Fibroblast of villous mesenchyme (primary cell): ENCODE measurements around the gene RYR1. TPM values are rescaled to one million over a fixed set of nuclear protein-coding genes. Genes with fewer than 3 reads are reported as not detected.

Source experiments
- DNase-seq: peaks from one replicate; pipeline ENCODE4 v3.0.0-alpha.2; 2010; ENCODE audit warnings: low read depth
- H3K4me3 ChIP-seq: 2 replicates; pipeline ENCODE4 v1.5.1; 2011; ENCODE audit warnings: low read depth, mild to moderate bottlenecking, low read length
- CTCF ChIP-seq: IDR thresholded peaks from 2 replicates; pipeline ENCODE4 v1.5.1; 2012; ENCODE audit warnings: low read depth, mild to moderate bottlenecking, low read length; ENCODE audit not compliant: insufficient read depth
- total RNA-seq: library from RNA; depleted of rRNA; stranded (reverse); fragments of >200 nt; gene quantifications from 2 replicates; pipeline ENCODE4 v1.2.3, GENCODE V29; 2012

Gene RYR1
- total RNA-seq, 1 donor: under 0.01 TPM

- TF ChIP-seq CTCF: no peak
- no peak overlapping the region for H3K4me3 ChIP-seq
- DNase-seq: no peak
Observed at GRCh38 chr19:38453596-38453995, 20.1 kb downstream of the RYR1 start.

GRCh38 chr19:38455031-38455430 is 21.5 kb downstream of the RYR1 start:
- no peak overlapping the region for H3K4me3 ChIP-seq
- TF ChIP-seq CTCF: no peak
- DNase-seq: peak; percentile 27

GRCh38 chr19:38457202-38457601 is 23.7 kb downstream of the RYR1 start:
- no peak for DNase-seq
- H3K4me3 ChIP-seq: no peak overlapping the region
- TF ChIP-seq CTCF: no peak

GRCh38 chr19:38457690-38458405 is 24.4 kb downstream of the RYR1 start:
- H3K4me3 ChIP-seq: no peak overlapping the region
- DNase-seq: no peak
- no peak for TF ChIP-seq CTCF

- no peak for TF ChIP-seq CTCF
- no peak overlapping the region for H3K4me3 ChIP-seq
- DNase-seq: no peak
Observed at GRCh38 chr19:38458991-38459390, 25.5 kb downstream of the RYR1 start.

GRCh38 chr19:38463365-38463764 is 29.9 kb downstream of the RYR1 start:
- no peak for DNase-seq
- no peak overlapping the region for H3K4me3 ChIP-seq
- no peak for TF ChIP-seq CTCF
